ENCODE data around the gene INTS1.

INTS1 gene

DNA sequence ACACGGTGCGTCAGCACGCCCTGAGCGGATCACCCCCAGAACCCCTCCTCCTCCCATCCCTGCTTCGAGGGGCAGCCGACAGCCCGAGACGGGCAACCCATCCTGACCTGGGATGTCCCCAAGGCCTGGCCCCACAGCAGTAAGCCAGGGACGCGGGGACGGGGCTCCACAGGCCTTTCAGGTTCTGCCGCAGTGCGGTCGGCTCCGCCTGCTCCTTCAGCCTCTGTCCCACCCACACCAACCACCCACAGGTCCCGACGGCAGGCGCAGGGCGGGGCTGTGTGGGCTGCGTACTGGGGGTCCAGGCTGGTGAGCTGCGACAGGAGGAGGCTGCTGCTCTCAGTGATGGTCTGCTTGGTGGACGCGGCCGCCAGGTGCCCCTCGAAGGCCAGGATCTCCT, 16.7 kb downstream of the INTS1 start:
- no peak for DNase-seq

GRCh38 chr7:1486571-1486970, 17.6 kb downstream of the INTS1 start:
- no peak for DNase-seq

DNA sequence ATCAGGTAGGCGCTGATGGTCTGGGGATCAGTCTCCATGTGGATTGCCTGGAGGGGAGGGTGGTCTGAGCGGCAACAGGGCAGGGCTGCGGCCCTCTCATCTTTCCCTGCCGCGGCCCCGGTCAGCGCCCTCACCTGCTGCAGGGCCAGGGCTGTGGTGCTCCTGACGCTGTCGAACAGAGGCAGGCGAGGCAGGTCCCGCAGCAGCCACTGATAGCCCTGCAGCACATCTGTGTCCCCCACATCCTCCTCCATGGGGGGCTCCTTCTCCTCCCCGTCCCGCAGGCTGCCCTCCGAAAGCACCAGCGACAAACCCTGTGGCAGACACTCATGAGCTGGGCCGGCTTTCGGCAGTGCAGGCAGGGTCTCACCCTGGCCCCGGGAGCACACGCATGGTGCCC, 19.0 kb downstream of the INTS1 start:
- DNase-seq, result no peak

DNA sequence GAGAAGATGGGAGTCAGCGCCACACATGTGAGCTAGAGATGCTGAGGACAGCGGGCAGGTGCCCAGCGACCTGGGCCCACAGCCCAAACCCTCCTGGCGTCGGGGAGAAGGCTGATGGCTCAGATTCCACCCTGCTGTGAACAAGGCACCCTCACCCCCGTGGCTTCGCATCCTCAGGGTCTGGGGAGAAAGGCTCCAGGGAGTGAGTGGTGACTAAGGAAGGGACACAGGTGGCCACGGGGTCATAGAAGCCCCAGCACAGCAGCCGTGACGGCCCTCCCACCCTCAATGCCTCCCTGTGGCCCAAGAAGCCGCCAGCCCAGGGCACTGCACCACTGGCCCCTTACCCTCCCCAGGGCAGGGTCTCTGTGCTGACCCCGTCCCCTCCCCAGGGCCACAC, 19.6 kb downstream of the INTS1 start:
- DNase-seq, result no peak

DNA sequence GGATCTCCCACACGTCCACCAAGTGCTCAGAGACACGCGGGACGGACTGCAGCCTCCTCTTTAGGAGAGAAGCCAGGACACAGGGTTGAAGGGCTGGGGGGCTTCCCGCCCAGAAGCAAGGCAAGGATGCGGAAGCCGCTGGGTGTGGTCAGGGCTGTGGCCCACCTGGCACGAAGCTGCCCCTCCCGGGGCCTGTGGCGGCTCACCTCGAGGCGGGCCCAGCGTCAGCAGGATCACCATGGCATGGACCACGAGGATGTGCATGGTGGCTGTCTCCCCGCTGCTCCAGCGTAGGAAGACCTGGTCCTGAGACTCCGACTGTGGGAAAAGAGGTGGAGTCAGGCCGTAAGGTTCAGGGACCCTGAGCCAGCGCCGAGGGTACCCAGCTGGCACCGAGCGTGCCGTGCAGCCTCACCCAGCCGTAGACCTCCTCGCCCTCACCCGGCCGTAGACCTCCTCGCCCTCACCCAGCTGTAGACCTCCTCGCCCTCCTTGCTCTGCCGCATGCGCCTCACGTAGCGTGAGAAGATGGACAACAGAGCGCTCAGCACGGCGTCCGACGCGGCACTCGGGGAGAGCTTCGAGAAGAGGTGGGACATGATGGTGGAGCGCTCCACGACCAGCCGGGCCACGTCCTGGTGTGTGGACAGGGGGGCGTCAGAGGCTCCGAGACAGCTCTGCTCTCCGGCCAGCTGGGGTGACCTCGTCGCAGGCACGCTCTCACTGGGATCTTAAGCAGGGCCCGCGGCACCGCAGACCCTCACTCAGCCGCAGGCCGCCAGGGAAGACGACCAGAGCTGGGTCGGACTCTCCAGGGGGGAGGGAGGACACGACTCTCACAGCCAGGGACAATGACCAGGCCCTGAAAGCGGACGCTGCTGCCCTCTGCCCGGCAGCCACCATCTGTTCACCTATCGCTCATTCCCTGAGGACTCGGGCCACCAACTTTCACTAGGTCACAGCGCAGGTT, 20.4 kb downstream of the INTS1 start:
- no peak for DNase-seq

GRCh38 chr7:1483079-1483478, 21.1 kb downstream of the INTS1 start:
- DNase-seq, result no peak

DNA sequence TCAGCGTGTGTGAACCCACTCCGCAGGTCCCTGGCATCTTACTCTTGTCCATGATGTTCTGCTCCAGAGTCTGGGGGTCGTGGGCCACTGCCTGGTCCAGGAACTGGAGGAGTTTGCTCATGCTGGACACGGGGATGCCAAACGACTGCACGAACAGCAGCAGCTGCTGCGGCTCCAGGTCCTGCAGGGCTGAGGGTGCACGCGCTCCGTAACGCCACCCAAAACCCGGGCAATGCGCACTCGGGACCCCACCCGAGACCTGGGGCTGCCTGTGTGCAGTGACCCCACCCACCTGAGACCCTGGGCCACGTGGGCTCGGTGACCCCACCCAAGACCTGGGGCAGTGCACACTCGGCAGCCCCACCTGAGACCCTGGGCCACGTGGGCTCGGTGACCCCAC, 22.9 kb downstream of the INTS1 start:
- DNase-seq, result no peak

DNA sequence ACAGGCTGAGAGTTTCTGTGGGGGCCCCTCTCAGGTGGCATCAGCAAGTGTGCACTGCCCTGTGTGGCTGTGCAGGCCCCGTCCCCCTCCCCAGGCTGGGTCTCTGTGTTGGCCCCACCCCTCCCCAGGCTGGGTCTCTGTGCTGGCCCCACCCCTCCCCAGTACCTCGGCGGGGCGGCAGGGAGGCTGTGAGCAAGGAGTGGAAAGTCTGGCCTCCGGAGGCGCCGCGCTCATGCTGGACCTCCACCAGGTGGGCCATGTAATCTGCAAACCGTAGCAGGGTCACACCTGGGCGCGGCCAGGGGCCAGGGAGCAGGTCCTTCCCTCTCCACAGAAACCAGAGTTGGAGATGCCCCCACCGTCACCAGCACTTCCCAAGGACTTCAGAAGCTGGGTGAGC, 23.5 kb downstream of the INTS1 start:
- no peak for DNase-seq

DNA sequence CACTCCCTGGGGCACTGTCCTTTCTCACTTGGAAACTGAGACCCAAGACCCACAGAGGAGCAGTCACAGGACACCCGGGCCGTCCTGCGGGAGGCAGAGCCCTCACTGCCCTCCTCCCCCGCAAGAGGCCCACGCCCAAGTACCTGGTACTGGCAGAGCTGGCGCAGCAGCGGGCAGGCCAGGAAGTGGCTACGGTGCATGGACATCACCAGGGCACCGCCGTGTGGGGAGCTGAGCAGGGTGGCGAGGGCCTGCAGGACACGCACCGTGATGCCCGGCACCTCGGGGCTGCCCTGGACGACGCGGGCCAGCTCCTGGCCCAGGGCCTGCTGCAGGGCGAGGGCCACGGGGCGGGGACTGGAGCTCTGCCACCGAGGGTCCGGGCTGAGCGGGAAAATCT, 24.9 kb downstream of the INTS1 start:
- no peak for DNase-seq

DNA sequence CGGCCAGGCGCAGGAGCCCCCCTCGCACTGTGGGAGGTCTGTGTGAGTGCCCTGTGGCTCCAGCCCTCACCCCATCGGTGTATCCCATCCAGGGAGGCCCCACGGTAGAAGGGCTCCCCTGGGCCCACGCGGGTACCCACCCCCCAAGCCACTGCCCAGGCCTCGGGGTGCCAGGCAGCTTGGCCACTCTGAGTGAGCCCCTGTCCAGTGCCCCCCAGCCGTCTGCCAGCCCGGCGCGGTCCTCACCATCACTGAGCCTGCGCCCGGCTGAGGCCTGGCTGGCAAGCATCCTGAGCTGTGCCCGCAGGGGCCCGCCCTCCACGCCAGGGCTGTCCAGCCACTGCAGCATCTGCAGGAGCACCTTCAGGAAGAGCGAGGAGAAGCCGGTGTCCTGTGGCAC, 25.7 kb downstream of the INTS1 start:
- DNase-seq, result no peak

- DNase-seq, result no peak
Measured at GRCh38 chr7:1476859-1477258, 27.3 kb downstream of the INTS1 start.

GRCh38 chr7:1475991-1476390, 28.2 kb downstream of the INTS1 start:
- DNase-seq, result no peak

DNA sequence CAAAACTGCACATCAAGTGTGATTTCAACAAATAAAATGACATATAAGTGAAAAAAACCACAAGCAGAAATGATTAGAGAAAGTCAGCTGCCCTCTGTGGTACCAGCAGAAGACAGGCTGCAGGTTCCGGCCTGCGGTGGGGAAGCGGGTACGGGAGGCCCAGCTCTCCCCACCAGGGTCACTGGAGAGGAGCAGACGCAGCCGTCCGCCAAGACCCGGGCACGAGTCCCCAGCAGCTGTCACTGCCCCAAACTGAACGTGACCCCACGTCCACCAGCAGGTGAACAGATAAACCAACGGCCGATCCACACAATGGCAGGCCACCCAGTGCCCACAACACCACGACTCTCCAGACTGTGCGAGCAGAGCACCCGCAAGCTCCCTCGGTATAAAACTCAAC, 28.8 kb downstream of the INTS1 start:
- DNase-seq, result no peak

- DNase-seq, result no peak
Measured at GRCh38 chr7:1474736-1475135, 29.5 kb downstream of the INTS1 start.

DNA sequence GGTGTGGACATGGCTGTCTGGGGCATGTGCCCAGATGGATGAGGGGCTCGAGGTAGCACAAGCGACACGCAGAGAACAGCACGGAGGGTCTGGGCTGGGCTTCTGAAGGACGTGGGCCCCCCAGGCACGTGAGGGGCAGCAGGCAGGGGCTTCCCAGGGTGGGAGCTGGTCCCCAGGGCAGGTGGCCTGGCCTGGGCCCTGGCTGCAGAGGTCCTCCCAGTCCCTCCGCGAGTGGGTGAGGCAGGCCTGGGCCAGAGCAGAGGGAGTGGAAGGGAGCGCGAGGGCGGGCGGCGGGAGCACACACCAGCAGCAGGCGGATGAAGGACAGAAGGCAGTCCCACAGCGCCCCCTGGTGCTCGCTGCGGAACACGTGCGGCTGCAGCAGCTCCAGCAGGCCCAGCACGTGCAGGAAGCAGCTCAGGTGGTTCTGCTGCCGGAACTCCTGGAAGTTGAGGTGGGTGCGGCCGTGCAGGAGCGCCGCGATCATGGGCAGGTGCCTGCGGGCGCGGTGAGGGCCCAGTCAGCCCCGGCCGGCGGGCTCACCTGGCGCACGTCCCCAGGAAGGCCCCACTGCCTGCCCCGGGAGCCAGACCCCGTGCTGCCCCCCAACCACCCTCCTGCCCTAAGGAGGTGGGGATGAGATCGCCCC, 30.2 kb downstream of the INTS1 start:
- DNase-seq, result peak; percentile 65

DNA sequence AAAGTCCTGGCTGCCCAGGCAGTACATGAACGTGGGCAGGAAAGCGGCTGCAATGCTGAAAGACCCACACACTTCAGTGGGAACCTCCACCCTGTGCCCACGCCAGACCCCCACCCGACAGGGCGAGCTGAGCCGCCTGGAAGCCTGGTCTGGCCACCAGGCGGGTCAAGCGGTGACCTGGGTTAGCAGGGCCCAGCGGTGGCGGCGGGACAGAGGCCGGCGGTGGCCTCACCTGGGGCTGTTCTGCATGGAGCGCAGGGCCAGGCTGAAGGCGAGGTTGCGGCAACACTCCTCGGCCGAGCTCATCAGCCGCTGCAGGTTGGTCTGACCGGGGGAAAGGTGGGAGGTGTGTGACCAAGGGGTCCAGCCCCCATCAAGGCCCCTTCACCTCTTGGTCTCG, 33.3 kb downstream of the INTS1 start:
- no peak for DNase-seq

- no peak for DNase-seq
Measured at GRCh38 chr7:1468643-1469298, 35.4 kb downstream of the INTS1 start.

DNA sequence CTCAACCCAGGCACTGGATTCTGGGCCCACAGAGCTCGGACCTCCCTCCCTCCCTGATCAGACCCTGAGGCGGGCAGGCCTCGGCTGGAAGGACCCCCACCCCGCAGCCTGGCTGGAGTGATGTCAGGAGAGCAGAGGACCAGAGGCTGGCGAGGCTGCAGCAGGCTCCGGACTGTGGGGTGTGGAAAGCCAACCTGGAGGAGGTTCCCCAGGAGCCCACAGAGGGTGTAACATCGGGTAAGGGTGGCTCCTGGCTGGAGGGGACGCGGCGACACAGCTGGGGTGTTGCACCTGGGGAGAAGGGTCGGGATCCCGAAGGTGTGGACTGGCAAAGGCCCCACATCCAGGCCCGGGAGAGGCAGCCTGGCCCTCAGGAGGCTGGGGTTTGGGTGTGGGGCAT, 36.0 kb downstream of the INTS1 start:
- no peak for DNase-seq

DNA sequence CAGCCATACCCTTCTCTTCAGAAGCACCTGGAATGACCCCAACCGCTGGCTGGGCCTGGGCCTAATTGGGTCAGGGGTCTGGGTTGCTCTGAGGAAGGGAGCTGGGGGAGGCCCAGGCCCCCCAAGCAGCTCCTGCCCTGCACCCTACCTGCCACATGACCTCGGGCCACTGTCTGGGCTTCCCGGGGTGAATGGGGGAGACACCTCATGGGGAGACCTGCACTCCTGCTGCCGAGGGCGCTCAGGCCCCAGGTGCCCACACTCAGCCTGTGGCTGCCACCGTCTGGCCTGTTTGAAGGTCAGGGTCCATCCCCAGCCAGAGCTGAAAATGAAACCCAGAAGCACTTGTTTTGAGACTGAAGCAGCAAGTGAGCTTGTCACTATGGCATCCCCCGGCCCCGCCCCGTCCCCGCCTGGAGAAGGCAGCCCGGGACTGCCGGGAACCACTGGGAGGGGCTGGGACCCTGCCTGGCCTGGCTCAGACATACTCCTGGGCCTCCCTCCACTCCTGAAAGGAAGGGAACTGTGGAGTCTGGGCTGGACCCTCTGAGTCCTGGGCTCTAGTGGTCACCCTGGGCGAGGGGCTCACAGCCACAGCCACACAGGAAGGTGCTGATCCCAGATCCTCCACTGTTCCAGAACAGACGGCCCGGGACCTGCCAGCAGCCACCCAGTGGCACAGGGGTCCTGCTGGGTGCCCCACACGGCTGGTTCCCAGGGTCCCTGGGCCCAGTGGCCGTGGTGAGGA, 37.5 kb downstream of the INTS1 start:
- DNase-seq, result peak; percentile 4

DNA sequence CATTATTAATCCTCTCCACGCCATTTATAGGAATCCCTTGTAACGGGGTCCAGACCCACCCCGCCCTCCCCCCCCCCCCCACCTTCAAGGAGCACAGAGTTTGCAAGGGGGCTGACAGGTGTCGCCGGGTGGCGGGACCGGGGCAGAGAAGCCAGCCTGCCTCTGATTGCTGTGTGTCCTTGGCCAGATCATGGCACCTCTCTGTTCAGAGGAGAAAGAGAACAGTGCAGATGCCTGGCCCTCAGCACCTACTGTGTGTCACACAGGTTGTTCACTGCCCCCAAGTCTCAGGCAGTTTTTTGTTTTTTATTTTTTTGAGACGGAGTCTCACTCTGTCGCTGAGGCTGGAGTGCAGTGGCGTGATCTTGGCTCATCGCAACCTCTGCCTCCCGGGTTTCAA, 39.5 kb downstream of the INTS1 start:
- DNase-seq, result no peak

- DNase-seq, result no peak
Measured at GRCh38 chr7:1463676-1464223, 40.4 kb downstream of the INTS1 start.

DNA sequence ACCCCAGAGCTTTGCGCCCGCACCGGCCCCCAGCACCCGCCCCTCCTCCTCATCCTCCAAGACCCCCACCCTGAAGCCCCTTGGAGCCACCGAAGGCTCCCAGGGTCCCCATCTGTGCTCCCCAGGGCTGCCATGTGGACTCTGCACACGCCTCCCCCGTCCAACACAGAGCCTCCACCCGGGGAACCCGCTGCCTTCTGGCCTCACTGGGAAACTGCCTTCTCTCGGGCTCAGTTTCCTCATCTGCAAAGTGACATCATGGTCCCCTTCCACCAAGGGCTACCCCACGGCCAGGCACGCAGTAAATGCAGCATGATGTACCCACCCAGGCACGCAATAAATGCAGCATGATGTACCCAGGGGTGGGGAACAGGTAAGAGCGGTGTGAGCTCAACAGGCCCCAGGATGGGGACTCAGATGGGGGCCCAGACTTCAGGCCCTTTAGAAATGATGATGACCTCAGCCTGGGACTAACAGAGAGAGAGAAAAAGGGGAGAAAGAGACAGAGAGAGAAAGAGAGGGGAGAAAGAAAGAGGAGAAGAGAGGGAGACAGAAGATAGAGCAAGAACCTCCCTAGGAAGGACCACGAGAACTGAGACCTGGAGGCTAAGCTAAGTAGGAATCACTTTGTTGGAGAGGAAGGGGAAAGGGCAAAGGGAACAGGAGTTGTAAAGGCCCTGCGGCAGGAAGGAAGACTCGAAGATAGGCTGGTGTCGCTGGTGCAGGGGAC, 42.4 kb downstream of the INTS1 start:
- DNase-seq, result no peak

Data from T1000 (cell line).